Adipocyte (in vitro differentiated cells): ENCODE measurements around the gene WFDC2.

Source experiments
- DNase-seq: peaks from one replicate; pipeline ENCODE4 v3.0.0-alpha.2; 2015; ENCODE audit warnings: low read depth
- H3K27me3 ChIP-seq: replicated peaks from 2 replicates; pipeline ENCODE4 v1.7.0; 2013; ENCODE audit warnings: mild to moderate bottlenecking, low read length, moderate library complexity; ENCODE audit not compliant: control insufficient read depth, insufficient read depth
- H3K36me3 ChIP-seq: 2 replicates; pipeline ENCODE4 v1.7.0; 2013; ENCODE audit warnings: low read length, mild to moderate bottlenecking, moderate library complexity; ENCODE audit not compliant: control insufficient read depth, insufficient read depth, severe bottlenecking
- H3K4me1 ChIP-seq: 2 replicates; pipeline ENCODE4 v1.7.0; 2013; ENCODE audit warnings: mild to moderate bottlenecking, low read length, moderate library complexity; ENCODE audit not compliant: control insufficient read depth, insufficient read depth
- H3K4me3 ChIP-seq: 2 replicates; pipeline ENCODE4 v1.7.0; 2013; ENCODE audit warnings: mild to moderate bottlenecking, low read length, moderate library complexity
- H3K9ac ChIP-seq: 2 replicates; pipeline ENCODE4 v1.7.0; 2013; ENCODE audit warnings: mild to moderate bottlenecking, low read length, moderate library complexity
- H3K9me3 ChIP-seq: 2 replicates; pipeline ENCODE4 v1.7.0; 2013; ENCODE audit warnings: mild to moderate bottlenecking, low read length, moderate library complexity; ENCODE audit not compliant: control insufficient read depth

The WFDC2 gene

GRCh38 chr20:45523821-45524220, 54.3 kb downstream of the WFDC2 start:
- H3K4me1 ChIP-seq = no peaks in the 10 kb centered on the region
- no peak overlapping the region for H3K4me3 ChIP-seq
- H3K9ac ChIP-seq = no peak overlapping the region
- H3K36me3 ChIP-seq = no peaks in the 10 kb centered on the region
- no peak for DNase-seq
- H3K27me3 ChIP-seq = peaks cover 31% of the 10 kb centered on the region
- H3K9me3 ChIP-seq = peaks cover 5% of the 10 kb centered on the region

GRCh38 chr20:45527294-45527693, 57.7 kb downstream of the WFDC2 start:
- Histone ChIP-seq H3K36me3 (no peaks in the 10 kb centered on the region), H3K4me1 (no peaks in the 10 kb centered on the region), H3K9me3 (no peaks in the 10 kb centered on the region), H3K4me3 (no peak overlapping the region), H3K9ac (no peak overlapping the region), H3K27me3 (peaks cover 41% of the 10 kb centered on the region)
- no peak for DNase-seq
